Measurements from ENCODE around the gene SERPINA3.
"Not testable (repeated sequence)": the region's sequence is repeated elsewhere in the genome, so short reads cannot be mapped to it uniquely, and the experiment has no call there.

SERPINA3 gene

DNA sequence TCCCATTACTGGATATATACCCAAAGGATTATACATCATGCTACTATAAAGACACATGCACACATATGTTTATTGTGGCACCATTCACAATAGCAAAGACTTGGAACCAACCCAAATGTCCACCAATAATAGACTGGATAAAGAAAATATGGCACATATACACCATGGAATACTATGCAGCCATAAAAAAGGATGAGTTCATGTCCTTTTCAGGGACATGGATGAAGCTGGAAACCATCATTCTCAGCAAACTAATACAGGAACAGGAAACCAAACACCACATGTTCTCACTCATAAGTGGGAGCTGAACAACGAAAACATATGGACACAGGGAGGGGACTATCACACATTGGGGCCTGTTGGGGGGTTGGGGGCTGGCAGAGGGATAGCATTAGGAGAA, 3.2 kb upstream of the SERPINA3 start:
- H3K9ac ChIP-seq (ENCODE audit: low read length in 5 of 5); H3K4me1 ChIP-seq (ENCODE audit: control insufficient read depth in 5 of 5, insufficient read depth in 5 of 5, low read length in 5 of 5); H3K36me3 ChIP-seq (ENCODE audit: control insufficient read depth in 5 of 5, insufficient read depth in 5 of 5, low read length in 5 of 5); H3K27ac ChIP-seq (ENCODE audit: low read depth, low read length); H3K27me3 ChIP-seq (ENCODE audit: control insufficient read depth in 5 of 5, insufficient read depth in 4 of 5, low read length in 5 of 5); H3K9me3 ChIP-seq (ENCODE audit: control insufficient read depth in 5 of 5, low read length in 5 of 5); H3K4me3 ChIP-seq (ENCODE audit: low read depth in 1 of 5, low read length in 5 of 5): not testable (repeated sequence)

DNA sequence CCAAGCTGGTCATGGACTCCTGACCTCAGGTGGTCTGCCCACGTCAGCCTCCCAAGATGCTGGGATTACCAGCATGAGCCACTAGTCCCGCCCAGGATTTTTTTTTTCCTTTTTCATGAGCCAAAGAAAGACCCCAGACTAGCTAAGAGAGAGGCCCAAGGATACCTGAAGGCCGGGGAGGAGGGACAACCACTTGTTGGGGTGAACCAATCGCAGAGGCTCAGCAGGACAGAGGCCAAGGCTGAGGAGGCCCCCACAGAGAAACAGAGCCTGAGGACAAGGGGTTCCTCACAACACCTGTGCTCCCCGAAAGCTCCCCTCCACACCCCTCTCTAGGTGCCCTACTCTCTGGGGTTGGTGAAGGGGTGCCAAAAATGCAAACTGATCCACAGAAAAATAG, 1.0 kb upstream of the SERPINA3 start:
- Histone ChIP-seq H3K9me3 (ENCODE audit: control insufficient read depth in 5 of 5, low read length in 5 of 5) (peaks cover 0 to 3% (median 0%) of the 10 kb centered on the region in 5 donors), H3K4me3 (ENCODE audit: low read depth in 1 of 5, low read length in 5 of 5) (no peak overlapping the region), H3K36me3 (ENCODE audit: control insufficient read depth in 5 of 5, insufficient read depth in 5 of 5, low read length in 5 of 5) (no peaks in the 10 kb centered on the region), H3K9ac (ENCODE audit: low read length in 5 of 5) (no peak overlapping the region), H3K4me1 (ENCODE audit: control insufficient read depth in 5 of 5, insufficient read depth in 5 of 5, low read length in 5 of 5) (peaks cover 0 to 6% (median 3%) of the 10 kb centered on the region in 5 donors), H3K27me3 (ENCODE audit: control insufficient read depth in 5 of 5, insufficient read depth in 4 of 5, low read length in 5 of 5) (peaks cover 0 to 5% (median 0%) of the 10 kb centered on the region in 5 donors), H3K27ac (ENCODE audit: low read depth, low read length) (no peak overlapping the region)

DNA sequence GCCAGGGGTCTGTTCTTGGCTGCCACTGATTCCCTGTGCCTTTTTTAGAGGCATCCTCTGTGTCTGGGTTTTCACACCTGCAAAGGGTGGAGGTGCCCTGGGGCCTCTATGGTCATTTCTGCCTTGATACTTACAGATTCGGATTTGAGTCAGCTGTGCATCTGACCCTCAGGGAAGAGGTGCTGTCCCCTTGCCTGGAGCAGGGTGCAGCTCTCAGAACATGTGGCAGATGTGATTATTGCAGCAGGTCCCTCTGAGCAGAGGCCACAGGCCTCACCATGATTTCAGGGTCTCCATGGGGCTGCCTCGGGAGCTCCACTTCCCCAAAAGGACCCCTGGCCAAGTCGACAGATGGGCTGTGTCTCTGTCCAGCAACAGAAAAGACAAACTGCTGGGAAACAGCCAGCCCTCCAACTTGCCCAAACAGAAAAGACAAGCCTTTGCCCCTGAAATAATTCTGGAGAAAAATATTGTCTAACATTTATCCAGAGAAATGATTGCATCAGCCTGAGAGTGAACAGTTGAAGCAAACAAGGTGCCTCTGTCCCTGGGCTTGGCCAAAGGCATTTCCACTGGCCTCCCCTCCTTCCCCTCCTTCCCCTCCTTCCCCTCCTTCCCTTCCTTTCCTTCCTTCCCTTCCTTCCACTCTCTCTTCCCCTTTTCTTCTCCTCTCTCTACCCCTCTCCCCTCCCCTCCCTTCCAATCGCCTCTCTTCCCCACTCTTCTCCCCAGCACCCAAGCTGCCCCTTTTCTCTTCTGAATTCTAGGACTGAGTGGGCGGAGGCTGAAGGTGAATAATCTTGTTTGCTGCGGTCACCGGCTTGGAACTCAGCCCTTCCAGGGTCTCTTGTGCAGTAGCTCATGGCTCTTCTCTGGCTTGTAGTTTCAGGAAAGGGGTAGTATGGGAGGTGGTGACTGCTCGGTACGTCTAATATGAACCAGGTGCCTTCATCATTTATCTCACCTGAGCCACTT, 676 bp downstream of the SERPINA3 start:
- Histone ChIP-seq H3K27me3 (ENCODE audit: control insufficient read depth in 5 of 5, insufficient read depth in 4 of 5, low read length in 5 of 5) (no peaks in the 10 kb centered on the region), H3K27ac (ENCODE audit: low read depth, low read length) (no peak overlapping the region), H3K36me3 (ENCODE audit: control insufficient read depth in 5 of 5, insufficient read depth in 5 of 5, low read length in 5 of 5) (no peaks in the 10 kb centered on the region), H3K9ac (ENCODE audit: low read length in 5 of 5) (peak overlapping the region in 1 of 5 donors; percentile 14), H3K4me3 (ENCODE audit: low read depth in 1 of 5, low read length in 5 of 5) (no peak overlapping the region), H3K4me1 (ENCODE audit: control insufficient read depth in 5 of 5, insufficient read depth in 5 of 5, low read length in 5 of 5) (peaks cover 0 to 6% (median 3%) of the 10 kb centered on the region in 5 donors), H3K9me3 (ENCODE audit: control insufficient read depth in 5 of 5, low read length in 5 of 5) (peaks cover 0 to 18% (median 14%) of the 10 kb centered on the region in 5 donors)

DNA sequence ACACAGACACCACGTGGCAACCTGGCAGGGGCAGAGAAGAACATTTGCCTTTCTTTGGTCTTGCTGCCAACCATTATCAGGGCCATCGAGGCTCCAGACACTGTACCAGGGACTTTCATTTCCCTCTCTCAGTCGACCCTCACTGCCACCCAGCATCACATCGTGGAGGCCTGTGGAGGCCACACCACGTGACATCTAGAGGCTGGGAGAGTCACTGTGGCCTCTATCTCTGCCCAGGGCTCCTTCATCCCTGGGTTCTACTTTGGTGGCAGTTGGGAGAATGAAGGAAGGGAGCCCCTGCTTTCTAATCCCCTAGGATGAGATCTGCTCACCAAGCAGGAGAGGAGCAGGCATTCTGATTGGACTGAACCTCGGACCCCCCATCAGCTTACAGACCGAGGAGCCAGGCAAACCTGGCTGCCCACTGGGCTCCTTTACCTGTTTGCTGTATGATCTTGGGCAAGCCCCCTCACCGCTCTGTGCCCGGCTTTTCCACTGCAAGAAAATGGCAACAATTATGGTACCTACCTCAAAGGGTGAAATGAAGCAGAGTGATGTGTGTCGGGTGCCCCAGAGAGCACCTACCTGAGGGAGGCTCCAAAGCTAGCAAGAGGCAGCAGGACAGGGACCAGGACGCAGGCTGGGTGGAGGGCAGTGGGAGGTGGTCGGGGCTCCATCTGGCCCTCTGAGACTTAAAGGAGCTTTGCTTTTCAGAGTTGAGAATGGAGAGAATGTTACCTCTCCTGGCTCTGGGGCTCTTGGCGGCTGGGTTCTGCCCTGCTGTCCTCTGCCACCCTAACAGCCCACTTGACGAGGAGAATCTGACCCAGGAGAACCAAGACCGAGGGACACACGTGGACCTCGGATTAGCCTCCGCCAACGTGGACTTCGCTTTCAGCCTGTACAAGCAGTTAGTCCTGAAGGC, 1.8 kb downstream of the SERPINA3 start:
- H3K4me3 ChIP-seq (ENCODE audit: low read depth in 1 of 5, low read length in 5 of 5) = no peak overlapping the region
- no peaks in the 10 kb centered on the region for H3K27me3 ChIP-seq (ENCODE audit: control insufficient read depth in 5 of 5, insufficient read depth in 4 of 5, low read length in 5 of 5)
- no peak overlapping the region for H3K27ac ChIP-seq (ENCODE audit: low read depth, low read length)

DNA sequence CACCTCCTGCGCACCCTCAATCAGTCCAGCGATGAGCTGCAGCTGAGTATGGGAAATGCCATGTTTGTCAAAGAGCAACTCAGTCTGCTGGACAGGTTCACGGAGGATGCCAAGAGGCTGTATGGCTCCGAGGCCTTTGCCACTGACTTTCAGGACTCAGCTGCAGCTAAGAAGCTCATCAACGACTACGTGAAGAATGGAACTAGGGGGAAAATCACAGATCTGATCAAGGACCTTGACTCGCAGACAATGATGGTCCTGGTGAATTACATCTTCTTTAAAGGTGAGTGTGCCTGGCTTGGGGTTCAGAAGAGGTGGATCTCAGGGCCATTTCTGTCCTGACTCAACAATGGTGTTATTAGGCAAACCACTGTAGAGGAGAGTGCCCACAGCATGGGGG, 2.6 kb downstream of the SERPINA3 start:
- H3K4me3 ChIP-seq (ENCODE audit: low read depth in 1 of 5, low read length in 5 of 5) = no peak overlapping the region
- no peak overlapping the region for H3K9ac ChIP-seq (ENCODE audit: low read length in 5 of 5)
- no peak overlapping the region for H3K27ac ChIP-seq (ENCODE audit: low read depth, low read length)
- H3K36me3 ChIP-seq (ENCODE audit: control insufficient read depth in 5 of 5, insufficient read depth in 5 of 5, low read length in 5 of 5) = no peaks in the 10 kb centered on the region
- no peaks in the 10 kb centered on the region for H3K27me3 ChIP-seq (ENCODE audit: control insufficient read depth in 5 of 5, insufficient read depth in 4 of 5, low read length in 5 of 5)
- peaks cover 0 to 6% (median 3%) of the 10 kb centered on the region in 5 donors for H3K4me1 ChIP-seq (ENCODE audit: control insufficient read depth in 5 of 5, insufficient read depth in 5 of 5, low read length in 5 of 5)
- H3K9me3 ChIP-seq (ENCODE audit: control insufficient read depth in 5 of 5, low read length in 5 of 5) = peaks cover 0 to 35% (median 33%) of the 10 kb centered on the region in 5 donors

More for the DNA sequence above, 1.8 kb downstream of the SERPINA3 start:
- peaks cover 0 to 29% (median 25%) of the 10 kb centered on the region in 5 donors for H3K9me3 ChIP-seq (ENCODE audit: control insufficient read depth in 5 of 5, low read length in 5 of 5)
- peaks cover 0 to 6% (median 3%) of the 10 kb centered on the region in 5 donors for H3K4me1 ChIP-seq (ENCODE audit: control insufficient read depth in 5 of 5, insufficient read depth in 5 of 5, low read length in 5 of 5)
- H3K9ac ChIP-seq (ENCODE audit: low read length in 5 of 5) = no peak overlapping the region
- no peaks in the 10 kb centered on the region for H3K36me3 ChIP-seq (ENCODE audit: control insufficient read depth in 5 of 5, insufficient read depth in 5 of 5, low read length in 5 of 5)

DNA sequence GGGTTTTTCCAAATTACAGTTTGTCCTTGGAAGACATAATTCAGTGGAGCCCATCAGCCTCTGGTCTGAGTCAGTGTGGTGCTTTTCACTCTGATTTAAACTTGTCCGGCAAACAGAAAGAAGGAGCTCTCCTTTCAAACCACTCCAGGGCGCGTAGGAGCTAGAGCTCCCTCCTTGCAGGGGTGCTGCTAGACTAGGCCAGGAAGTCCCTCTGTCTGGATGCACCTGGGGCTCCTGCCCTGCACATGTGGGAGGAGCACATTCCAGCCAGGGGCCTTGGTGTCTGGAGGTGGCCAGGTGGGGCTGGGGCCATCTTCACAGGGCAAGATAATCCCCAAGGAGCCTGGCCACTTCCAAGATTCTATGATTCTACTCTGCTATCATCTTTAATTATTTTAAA, 3.1 kb downstream of the SERPINA3 start:
- Histone ChIP-seq H3K36me3 (ENCODE audit: control insufficient read depth in 5 of 5, insufficient read depth in 5 of 5, low read length in 5 of 5) (no peaks in the 10 kb centered on the region), H3K9ac (ENCODE audit: low read length in 5 of 5) (no peak overlapping the region), H3K9me3 (ENCODE audit: control insufficient read depth in 5 of 5, low read length in 5 of 5) (peaks cover 0 to 38% (median 35%) of the 10 kb centered on the region in 5 donors), H3K4me3 (ENCODE audit: low read depth in 1 of 5, low read length in 5 of 5) (no peak overlapping the region), H3K27ac (ENCODE audit: low read depth, low read length) (no peak overlapping the region), H3K27me3 (ENCODE audit: control insufficient read depth in 5 of 5, insufficient read depth in 4 of 5, low read length in 5 of 5) (no peaks in the 10 kb centered on the region), H3K4me1 (ENCODE audit: control insufficient read depth in 5 of 5, insufficient read depth in 5 of 5, low read length in 5 of 5) (peaks cover 0 to 6% (median 3%) of the 10 kb centered on the region in 5 donors)

DNA sequence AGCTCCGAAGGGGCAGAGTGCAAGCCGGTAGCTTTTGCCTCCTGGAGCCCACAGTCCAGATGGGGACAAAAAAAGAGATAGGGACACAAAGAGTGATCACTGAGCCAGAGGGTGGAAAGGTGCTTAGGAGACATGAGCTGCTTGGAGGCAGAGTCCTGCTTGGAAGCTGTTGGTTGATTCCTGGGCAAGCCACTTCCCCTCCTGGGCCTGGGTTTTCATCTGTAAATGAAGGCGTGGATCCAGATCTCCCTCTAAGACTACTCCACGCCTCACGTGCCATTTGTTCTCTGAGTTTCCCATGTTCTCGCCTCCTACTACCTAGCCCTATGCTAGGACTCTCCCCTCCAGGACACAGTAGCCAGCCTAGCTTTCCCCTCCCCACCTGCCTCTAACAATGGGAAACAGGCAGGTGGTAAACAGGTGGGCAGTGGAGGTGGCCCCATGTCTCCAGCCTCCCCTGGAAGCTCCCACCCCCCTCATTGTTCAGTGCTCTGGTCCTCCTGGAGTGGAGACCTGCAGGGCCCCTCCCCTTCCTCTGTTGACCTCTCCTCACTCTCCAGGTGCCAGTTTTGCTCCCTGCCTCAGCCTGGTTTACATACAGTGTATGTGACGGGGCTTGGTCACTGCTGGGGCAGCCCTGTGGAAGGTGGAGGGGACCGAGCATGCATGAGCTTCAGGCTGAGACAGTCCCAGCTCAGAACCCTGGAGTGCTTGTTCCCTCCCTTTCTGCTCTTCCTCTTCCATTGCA, 3.8 kb downstream of the SERPINA3 start:
- Histone ChIP-seq H3K4me3 (ENCODE audit: low read depth in 1 of 5, low read length in 5 of 5) (no peak overlapping the region), H3K9me3 (ENCODE audit: control insufficient read depth in 5 of 5, low read length in 5 of 5) (peaks cover 0 to 43% (median 36%) of the 10 kb centered on the region in 5 donors), H3K4me1 (ENCODE audit: control insufficient read depth in 5 of 5, insufficient read depth in 5 of 5, low read length in 5 of 5) (peaks cover 0 to 6% (median 3%) of the 10 kb centered on the region in 5 donors), H3K9ac (ENCODE audit: low read length in 5 of 5) (no peak overlapping the region), H3K27me3 (ENCODE audit: control insufficient read depth in 5 of 5, insufficient read depth in 4 of 5, low read length in 5 of 5) (no peaks in the 10 kb centered on the region), H3K27ac (ENCODE audit: low read depth, low read length) (no peak overlapping the region), H3K36me3 (ENCODE audit: control insufficient read depth in 5 of 5, insufficient read depth in 5 of 5, low read length in 5 of 5) (no peaks in the 10 kb centered on the region)

DNA sequence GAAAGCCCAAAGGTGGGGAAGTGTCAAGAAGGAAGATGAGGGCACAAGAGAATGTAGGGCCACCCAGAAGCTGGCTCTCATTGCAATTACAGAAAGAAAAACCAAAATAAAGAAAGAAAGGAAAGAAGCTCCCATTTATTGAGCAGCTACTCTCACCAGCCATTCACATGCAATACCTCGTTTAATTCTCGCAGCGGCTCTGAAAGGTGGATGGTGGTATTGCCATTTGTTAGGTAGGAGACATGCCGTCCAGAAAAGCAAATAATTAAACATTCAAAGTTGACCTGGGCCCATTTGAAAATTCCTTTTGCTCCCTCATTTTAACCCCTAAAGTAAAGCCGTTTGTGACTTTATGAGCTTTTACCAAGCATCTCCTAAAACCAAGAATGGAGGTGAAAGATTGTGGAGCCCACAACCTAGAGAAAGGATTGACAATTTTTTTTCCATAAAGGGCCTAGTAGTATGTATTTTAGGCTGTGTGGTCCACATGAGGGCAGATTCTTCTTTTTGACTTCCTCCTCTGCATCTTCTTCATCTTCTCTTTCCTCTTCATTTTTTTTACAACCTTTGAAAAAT, 5.3 kb downstream of the SERPINA3 start:
- Histone ChIP-seq H3K4me3 (ENCODE audit: low read depth in 1 of 5, low read length in 5 of 5) (no peak overlapping the region), H3K27ac (ENCODE audit: low read depth, low read length) (no peak overlapping the region), H3K36me3 (ENCODE audit: control insufficient read depth in 5 of 5, insufficient read depth in 5 of 5, low read length in 5 of 5) (no peaks in the 10 kb centered on the region), H3K4me1 (ENCODE audit: control insufficient read depth in 5 of 5, insufficient read depth in 5 of 5, low read length in 5 of 5) (peaks cover 0 to 6% (median 1%) of the 10 kb centered on the region in 5 donors), H3K9ac (ENCODE audit: low read length in 5 of 5) (no peak overlapping the region), H3K27me3 (ENCODE audit: control insufficient read depth in 5 of 5, insufficient read depth in 4 of 5, low read length in 5 of 5) (no peaks in the 10 kb centered on the region), H3K9me3 (ENCODE audit: control insufficient read depth in 5 of 5, low read length in 5 of 5) (peaks cover 0 to 43% (median 36%) of the 10 kb centered on the region in 5 donors)
